Activated T-cell treated with anti-CD3 and anti-CD28 coated beads for 1 hour (primary cell): ENCODE results near the gene ANXA9.

Source experiments
- DNase-seq: peaks from one replicate; pipeline ENCODE4 v3.0.0-alpha.2; 2020; ENCODE audit warnings: low read depth

ANXA9 gene

DNA sequence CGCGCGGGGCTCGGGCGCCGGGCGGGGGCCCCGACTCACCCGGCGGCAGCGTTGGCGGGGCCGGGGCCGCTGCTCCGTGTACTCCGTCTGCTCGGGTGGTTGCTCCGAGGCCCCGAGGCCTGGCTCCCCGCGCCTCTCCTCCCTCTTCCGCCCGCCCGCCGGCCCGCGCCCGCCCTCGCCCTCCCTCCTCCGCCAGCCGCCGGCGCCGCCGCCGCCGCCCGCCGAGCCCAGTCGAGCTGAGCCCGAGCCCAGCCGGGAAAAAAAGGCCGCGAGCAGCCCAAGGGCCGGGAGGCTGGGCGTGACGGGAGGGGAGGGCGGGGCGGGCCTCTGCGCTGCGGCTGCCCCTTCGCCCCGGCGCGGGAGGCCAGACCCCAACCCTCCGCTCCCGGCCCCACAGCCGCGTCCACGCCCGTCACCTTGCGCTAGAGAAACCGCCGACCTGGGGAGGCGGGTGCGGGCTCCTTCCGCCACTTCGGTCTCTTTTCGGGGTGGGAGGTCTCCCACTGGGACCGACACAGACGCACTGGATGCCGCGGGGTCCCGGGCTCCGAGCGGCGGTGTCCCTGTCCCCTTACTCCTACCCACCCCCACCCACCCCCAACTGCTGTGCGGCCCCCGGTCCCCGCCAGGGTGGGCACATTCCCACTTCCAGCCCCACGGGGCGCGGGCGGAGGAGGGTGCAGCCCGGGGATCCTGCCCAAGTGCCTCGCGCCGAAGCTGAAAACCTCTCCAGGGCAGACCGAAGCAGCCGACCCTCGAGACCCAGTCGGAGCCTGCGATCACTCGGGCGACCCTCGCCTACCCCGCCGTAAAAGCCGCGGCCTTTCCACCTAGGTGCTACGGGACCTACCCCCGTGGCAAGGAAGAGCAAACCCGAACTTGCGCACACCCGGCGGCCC, 7.3 kb upstream of the ANXA9 start, which contains the start of gene CERS2:
Gene CERS2 (minus strand): TSS at position 256 of the 899 bp plus-strand sequence. CDS start 5,745 bp downstream, outside the sequence.
- peak; percentile 69 for DNase-seq

DNA sequence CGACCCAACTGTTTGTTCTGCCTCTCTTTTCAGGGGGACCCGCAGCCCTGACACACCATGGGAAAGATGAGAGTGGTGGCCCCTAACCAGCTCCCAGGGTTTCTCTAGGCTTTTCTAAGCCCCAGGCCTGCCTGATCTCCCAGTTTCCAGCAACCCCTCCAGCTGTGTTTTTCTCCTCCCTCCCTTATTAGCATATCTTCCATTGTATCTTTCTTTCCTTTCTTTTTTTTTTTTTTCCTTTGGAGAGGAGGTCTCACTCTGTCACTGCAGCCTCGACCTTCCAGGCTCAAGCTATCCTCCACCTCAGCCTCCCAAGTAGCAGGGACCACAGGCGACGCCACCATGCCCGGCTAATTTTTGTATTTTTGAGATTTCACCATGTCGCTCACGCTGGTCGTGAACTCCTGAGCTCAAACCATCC, 5.7 kb upstream of the ANXA9 start:
- no peak for DNase-seq

DNA sequence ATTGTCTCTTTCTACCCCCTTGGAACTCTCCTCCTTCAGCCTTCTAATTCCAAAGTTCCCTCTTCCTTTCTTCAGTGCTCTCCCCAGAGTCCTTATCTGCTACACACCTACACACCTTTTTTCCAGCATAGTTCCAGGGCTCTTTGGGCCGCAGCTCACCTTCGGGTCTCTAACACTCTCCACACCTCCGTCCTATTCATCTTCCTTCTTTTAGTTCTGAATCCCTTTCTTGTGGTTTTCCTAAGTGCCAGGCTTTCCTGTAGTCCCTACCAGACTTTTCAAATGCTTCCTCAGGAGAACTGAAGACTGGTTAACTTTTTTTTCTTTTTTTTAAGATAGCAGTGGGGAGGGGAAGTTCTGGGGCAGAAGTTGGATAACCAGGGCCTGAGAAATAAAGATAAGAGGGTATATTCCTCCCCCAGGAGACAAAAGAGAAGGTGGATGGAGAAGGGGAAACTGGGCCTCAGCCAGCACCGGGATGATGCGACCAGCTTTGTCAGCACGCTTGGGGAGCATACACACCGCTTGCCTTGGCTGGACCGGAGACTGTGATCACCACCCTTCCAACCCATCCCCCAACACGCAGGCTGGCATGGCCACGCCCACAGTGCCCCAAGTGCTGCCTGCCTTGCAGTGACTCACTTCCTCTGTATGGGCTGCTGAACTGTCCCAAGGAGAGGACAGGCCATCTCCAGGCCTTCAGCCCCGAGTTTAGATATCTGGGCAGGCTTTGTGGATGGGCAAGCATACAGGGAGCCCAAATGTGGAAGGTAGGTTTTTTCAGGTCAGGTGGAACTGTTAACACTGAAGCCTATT, 5.0 kb upstream of the ANXA9 start:
- DNase-seq = peak; percentile 62

DNA sequence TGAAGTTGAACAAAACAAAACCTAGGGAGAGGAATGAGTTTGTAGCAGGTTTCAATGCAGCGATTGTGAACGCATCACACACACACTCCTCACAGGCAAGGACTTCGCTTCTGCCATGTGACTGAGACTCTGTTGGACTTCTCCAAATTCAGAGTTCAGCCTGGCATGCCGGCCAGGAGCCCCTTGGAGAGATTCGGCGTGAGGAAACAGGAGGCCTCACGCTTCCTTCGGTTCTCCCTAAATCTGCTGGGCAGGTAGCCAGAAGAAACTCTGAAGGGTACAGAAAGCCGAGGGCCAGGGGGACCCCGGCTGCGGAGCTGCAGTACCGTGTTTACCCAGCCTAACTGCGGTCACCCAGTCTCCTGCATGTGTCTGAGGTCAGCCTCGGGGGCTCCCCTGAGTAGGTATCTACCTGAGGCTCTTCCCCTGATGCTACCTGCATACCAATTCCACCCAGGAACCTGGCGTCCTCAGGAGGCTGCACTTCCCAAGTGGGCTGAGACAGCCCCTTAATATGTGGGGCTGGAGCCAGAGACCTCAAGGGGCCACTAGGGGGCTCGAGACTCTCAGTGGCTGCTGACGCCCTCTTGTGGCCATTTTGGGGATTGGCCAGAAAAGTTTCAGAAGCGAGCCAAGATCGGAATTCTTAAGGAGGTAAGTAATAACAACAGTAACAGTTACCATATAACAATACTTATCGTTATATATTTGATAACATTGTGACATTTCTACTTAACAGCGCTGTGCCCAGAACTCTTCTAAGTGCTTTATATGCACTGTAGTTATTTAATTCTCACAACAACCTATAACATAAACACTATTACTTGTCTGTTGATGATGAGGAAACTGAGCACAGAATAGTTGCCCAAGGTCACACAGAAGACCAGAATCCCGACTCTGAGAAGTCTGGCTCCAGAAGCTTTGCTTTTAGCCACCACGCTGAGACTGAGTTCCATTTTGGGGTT, 2.7 kb upstream of the ANXA9 start:
- DNase-seq = peak; percentile 86

DNA sequence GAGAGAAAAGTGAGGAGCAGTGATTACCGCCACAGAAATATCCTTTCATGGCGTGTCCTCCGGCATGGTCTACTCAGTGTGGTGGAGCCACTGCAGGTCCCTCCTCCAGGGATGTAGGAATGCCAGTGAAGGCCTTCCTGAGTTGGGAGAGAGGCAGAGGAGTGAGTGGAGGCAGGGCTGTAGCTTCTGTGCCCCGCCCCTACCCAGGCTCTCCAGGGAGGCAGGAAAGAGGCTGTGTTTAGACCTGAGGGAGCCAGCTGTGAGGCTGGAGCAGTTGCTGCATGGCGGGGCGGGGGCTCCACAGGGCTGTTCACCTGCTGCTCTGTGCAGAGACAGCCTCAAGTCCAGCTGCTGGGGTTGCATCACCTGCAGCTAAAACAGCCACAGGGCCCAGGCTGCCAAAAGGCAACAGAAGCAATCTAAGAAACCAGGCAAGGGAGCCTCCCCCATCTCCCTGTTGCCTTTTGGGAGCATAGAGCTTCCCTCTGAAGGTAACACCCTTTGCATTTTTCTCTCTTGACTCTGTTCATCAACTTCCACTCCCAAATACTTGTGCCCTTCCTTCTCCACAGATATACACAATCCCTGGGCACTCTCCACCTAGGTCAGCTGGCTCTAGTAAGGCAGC, 801 bp upstream of the ANXA9 start:
- DNase-seq = no peak

DNA sequence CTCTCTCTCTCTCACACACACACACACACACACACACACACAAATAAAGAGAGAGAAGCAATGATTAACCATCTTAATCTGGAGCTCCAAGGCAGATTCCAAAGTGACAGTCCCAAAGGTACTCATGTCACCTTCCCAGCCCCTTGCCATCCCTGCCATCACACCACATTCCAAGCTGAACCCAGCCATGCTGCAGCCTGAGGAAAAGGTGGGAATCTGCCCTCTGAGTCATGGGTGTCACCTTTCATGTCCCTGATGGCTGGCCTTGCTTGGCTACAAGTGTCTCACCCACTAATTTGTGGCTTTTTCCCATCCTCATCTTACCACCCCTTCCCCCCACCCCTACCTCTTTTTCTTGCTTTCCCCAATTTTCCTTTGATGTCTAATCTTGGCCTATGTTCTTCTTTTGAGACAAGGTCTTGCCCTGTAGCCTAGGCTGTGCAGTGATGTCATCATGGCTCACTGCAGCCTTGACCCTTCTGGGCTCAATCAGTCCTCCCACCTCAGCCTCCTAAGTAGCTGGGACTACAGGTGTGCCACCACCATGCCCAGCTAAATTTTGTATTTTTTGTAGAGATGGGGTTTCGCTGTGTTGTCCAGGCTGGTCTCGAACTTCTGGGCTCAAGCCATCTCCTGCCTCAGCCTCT, 3.2 kb downstream of the ANXA9 start:
- DNase-seq = no peak

DNA sequence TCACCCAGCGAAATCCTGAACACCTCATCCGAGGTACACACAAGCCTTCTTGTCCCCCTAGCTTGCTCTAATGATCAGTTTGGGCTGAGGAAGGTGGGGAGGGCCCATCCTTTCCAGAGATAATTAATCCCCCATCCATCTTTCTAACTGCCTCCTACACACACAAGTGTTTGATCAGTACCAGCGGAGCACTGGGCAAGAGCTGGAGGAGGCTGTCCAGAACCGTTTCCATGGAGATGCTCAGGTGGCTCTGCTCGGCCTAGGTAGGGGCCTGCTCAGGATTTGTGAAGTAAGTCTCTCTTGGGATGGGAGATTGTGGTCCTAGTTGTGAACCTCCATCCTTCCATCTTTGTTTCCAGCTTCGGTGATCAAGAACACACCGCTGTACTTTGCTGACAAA, 5.8 kb downstream of the ANXA9 start:
- no peak for DNase-seq

DNA sequence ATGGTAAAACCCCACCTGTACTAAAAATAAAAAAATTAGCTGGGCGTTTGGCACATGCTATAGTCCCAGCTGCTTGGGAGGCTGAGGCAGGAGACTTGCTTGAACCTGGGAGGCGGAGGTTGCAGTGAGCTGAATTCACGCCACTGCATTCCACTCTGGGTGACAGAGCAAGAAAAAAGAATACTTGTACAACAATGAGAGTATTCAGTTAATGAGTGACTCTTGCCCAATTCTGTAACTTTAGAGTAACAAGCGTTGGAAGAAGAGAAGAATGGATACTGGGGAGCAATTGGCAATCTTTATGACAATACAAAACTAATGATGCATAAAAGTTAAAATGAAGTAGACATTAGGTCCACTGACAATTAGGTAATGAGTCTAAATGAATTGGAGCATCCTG, 10.5 kb downstream of the ANXA9 start:
- no peak for DNase-seq

DNA sequence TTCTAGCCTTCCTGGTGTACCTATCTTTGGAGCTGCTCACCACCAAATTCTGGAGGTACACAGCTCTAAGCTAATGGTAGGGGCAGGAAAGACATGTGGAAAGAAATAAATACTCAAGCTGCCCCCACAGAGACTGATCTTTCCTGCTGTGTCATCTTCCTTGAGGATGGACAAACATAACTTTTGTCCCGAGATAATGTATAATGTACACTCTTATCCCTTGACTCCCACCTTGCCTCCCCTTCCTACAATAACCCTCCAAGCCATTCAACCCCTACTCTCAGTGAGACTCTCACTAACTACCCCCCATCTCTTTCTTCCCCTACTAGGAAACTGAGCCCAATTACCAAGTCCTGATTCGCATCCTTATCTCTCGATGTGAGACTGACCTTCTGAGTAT, 12.2 kb downstream of the ANXA9 start:
- DNase-seq = no peak

DNA sequence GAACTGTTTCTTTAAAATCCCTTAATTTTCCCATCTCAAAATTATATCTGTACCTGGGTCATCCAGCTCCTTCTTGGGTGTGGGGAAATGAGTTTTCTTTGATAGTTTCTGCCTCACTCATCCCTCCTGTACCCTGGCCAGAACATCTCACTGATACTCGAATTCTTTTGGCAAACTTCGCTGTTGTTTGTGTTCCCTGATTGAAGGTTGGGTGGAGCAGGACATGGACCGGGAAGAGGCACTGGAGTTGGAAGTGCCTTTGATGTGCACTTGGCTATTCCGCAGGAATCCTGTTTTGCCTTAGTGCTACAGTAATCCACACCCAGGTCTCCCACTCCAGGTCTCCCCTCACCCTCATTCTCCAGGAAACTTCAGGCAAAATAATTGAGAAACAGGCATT, 13.4 kb downstream of the ANXA9 start:
- no peak for DNase-seq

DNA sequence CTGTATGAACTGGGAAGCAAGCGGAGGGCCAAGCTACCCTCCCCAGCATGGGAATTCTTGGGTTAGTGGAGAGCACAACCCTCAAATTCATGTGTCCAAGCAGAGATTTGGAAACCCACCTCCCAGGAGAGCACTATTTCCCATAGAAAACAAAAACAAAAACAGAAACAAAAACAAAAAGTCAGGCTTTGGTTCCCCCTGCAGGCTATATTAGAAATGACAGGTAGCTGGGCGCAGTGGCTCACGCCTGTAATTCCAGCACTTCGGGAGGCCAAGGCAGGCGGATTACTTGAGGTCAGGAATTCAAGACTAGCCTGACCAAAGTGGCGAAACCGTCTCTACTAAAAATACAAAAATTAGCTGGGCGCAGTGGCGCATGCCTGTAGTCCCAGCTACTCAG, 13.8 kb downstream of the ANXA9 start:
- DNase-seq = peak; percentile 15

DNA sequence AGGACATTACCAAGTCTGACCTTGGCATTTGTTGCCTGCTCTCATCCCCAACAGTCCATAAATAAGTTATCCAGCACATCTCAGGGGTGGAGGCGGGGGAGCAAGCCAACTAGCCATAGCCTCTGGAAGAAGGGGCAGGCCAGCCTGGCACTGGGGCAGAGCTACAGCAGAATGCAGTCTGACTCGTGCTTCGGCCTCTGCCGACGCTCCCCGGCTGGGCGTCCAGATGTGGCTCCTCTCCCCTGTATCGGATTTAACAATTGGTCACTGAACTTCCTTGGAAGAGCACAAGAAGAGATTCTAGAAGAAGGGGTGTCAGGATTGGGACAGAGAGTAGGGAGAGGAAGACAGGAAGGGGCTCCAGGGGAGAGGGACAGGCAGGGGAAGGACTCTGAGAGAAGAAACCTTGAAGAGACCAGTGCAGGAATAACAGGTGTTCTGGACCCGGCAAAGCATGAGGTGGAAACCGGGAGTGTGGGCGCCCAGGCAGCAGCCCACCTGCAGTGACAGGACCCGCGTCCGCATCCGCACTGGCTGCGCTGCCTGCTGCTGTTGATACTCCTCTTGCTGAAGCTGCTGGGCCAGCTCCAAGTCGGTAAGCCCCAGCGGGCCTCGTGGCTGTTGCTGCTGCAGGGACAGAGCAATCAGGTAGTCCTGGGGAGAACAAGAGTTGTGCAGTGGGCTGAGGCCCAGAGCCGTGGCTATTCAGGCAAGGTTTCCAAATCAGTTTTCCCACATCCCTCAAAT, 15.2 kb downstream of the ANXA9 start:
- no peak for DNase-seq

DNA sequence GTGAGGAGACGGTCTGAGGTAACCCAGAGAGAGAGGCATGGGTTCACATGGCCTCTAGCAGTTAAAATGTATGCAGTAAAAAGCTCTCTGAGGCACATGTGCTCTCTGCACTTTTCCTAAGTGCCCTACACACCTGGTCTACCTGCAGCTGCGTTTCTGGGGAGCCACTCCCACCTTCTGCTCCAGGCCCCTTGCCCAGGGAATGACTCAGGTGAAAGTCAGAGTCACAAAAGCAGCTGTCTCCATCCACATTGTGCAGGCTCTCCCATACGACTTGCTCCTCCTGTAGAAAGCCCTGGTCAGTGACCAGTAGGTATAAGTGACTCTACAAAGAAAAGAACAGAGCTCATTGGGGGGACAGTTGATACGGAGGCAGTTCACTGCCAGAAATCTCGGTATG, 15.9 kb downstream of the ANXA9 start:
- DNase-seq = no peak

DNA sequence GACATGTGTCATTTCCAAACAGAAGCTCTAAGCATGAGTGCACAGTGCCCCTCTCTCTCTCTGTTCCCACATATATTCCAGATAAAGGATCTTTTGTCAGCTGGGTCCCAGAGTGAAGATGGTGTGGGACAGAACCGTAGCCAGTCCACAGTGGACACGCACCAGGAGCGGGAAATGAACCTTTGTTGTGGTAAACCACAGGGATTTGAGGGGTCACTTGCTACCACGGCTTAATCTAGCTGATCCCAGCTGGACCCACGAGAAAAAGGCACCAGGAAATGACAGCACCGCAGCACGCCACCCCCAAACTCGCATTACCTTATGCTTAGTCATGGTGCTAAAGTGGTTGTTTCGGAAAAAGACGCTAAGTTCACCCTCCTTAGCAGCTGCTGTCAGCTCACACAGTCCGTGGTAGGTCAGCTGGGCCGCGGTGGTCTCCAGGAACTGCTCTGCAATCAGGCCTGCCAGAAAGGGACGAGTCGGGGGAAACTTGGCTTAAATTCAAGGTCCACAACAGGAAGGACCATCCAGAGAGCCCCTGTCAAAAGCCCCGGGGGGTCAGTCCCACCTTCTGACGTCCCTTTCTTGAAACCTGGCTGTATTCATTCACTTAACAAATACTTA, 17.1 kb downstream of the ANXA9 start:
- DNase-seq = no peak

DNA sequence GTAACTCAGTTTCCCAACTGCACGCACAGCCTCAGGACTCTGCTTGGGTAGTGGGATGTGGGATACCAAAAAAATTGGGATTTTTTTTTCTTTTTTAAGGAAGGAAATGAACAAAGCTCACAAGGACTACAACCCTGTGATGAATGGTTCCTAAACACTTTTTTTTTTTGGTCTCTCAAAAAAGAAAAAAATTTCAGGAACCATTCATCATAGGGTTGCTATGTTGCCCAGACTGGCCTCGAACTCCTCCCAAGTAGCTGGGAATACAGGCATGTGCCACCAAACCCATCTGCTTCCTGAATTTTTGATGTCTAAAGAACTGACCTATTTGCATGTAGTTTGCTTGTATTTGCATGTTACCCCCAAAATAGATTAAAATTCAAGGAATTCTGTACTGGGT, 17.8 kb downstream of the ANXA9 start:
- DNase-seq = no peak

DNA sequence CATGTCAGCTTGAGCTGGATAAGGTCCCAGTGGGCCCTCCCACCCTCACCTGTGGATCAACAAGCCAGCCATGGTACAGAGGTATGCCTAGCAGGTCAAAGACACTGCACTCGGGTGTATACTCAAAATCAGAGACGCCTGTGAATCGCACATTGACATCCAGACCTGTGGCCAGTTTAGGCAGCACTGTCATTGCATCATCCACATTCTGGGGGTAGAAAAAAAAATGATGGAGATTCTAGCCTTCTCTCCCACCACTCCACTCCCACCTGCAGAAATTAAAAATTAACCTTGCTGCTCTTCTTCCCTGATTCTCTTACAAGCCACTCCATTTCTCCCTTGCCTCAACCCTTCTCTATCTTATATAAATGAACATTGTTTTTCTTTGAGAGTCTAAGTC, 18.3 kb downstream of the ANXA9 start:
- no peak for DNase-seq

DNA sequence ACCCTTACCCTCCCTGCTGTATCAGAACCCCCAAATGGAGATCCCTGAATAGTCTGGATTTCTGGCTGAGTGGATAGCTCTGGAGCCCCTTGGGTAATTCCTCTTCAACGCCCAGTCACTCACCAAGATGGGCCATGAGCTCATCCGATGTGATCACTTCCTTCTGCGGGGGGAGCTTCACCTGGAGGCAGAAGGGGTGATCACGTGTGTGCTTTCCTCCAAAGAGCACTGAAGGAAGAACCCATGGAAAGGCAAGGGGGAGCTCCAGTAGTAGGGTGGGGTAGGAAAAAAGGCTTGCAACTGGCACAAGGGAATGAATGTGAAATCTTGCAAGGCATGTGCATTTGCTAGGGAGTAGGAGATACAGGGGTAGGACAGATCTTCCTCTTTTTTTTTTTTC, 19.5 kb downstream of the ANXA9 start:
- DNase-seq = no peak

DNA sequence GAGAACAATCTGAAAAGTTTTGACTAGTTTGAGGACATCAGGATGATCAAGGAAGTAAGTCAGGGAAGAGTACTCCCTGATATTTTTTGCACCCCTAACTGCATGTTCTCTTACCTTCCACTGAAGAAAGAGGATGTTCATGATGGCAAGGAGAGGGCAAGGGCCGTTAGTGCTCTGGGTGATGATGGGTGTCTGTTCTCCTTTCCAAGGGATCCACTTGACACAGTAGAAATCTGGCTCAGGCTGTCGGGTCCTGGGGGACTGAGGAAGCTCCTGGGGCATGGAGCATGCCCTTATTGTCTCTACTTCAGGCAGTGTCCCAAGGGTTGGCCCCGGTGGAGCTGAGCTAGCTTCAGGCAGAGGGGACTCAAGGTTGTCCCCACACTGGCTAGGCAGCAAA, 20.0 kb downstream of the ANXA9 start:
- no peak for DNase-seq

DNA sequence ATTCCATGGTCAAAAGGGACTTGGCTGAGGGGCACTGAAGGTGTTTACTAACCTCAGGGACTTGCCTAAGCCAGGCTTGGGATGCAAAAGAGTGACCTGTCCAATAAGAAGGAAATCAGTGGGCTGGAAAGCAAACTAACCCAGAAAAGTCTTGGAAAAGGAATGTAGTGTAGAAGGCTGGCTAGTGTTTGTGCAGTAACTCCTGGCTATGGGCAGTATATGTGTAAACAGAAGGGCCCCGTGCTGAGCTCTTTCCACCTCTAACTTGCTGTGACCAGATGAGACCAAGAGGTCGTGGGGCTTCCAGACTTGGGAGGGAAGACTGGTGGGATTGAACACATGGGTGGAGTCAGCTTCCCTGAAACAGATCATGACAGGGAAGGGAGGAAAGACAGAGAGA, 20.5 kb downstream of the ANXA9 start:
- DNase-seq = no peak

DNA sequence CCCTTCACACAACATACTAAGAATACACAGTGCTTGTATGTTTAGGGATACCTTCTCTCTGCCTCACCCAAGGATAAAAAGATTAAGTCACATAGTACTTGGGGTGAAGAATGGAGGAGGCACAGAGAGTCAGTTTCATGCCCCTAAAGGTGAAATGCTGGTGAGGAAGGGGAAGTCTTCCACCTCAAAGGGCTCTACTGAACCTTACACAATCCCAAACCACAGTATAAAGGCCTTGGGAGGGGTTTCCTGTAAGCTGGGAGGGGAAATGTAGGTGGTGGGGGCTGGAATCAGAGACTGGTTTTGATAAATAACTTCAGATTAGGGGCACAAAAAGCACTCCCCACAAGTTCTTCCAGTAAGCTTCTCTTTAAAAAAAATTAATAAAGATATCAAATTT, 21.1 kb downstream of the ANXA9 start:
- DNase-seq = no peak
